K562 (cell line): ENCODE data around the gene REEP3. TPM values are rescaled to one million over a fixed set of nuclear protein-coding genes. Genes with fewer than 3 reads are reported as not detected.

ENCODE experiments used
- ATAC-seq: fragments of 200-7000 bp; cut with Tn5 transposase; 3 replicates; pipeline ENCODE4 v1.9.1; 2020; ENCODE audit warnings: moderate library complexity
- Bru-seq: library from RNA; stranded (reverse); fragments of 400-500 nt; gene quantifications from one replicate; lab custom pipeline; 2021; lab: Mats Ljungman, UMichigan
- BruChase-seq, 2 experiments: library from RNA; stranded (reverse); fragments of 400-500 nt; gene quantifications; one replicate each; lab custom pipeline; 2021; lab: Mats Ljungman, UMichigan
- BruUV-seq: library from RNA; stranded (reverse); fragments of 400-500 nt; replicated peaks from 2 replicates; lab custom pipeline; 2021; lab: Mats Ljungman, UMichigan
- CTCF ChIA-PET: fragments of 300-600 bp; formaldehyde crosslinking; extraction: SDS; loops from one replicate; lab custom pipeline; 2021; ENCODE audit warnings: low intra/inter-chr PET ratio; lab: Yijun Ruan, JAX
- POLR2A ChIA-PET: fragments of 300-600, 350-650 bp; sonication (Branson Sonifier 250); formaldehyde crosslinking; extraction: SDS; loops from one replicate; lab custom pipeline; 2021; ENCODE audit warnings: antibody characterized with exemption, inconsistent platforms; lab: Yijun Ruan, JAX
- DNase-seq, 4 experiments: peaks; one replicate each; pipeline versions ENCODE4 v3.0.0 to v3.0.0-alpha.2; 2011 to 2018; ENCODE audit warnings: low spot score in 3 of 4, mixed read lengths in 3 of 4; ENCODE audit errors: extremely low read depth in 1 of 4
- FAIRE-seq: peaks from 2 replicates; lab custom pipeline; 2011; peaks lifted over from hg19 to GRCh38; lab: Jason Lieb, UNC
- H2AFZ ChIP-seq: 2 replicates; pipeline ENCODE4 v1.6.0; 2011; ENCODE audit warnings: low read depth, low read length, control low read depth, inconsistent platforms
- H3K27ac ChIP-seq: fragments of 200-600 bp; 3 replicates; pipeline ENCODE4 v1.8.0; 2011; ENCODE audit warnings: low read depth, mild to moderate bottlenecking, control low read depth, inconsistent platforms, low read length, moderate library complexity, mixed read lengths; ENCODE audit errors: extremely low read depth
- H3K27me3 ChIP-seq, 2 experiments: fragments of 300-600 bp in 1 of 2; 2 replicates in 1 of 2; 3 replicates in 1 of 2; pipeline versions ENCODE4 v1.6.0 to v1.8.0; 2011; ENCODE audit warnings: inconsistent platforms in 2 of 2, low read length in 2 of 2, mild to moderate bottlenecking in 1 of 2, mixed read lengths in 1 of 2, moderate library complexity in 1 of 2; ENCODE audit not compliant: control insufficient read depth in 2 of 2, insufficient read depth in 2 of 2
- H3K36me3 ChIP-seq: fragments of 300-600 bp; 3 replicates; pipeline ENCODE4 v1.8.0; 2011; ENCODE audit warnings: mild to moderate bottlenecking, low read length, inconsistent platforms; ENCODE audit not compliant: control insufficient read depth, insufficient read depth
- H3K4me1 ChIP-seq, 2 experiments: fragments of 200-600 bp in 1 of 2; replicated peaks in 1 of 2; 2 replicates in 1 of 2; 3 replicates in 1 of 2; pipeline versions ENCODE4 v1.5.1 to v1.8.0; 2011; ENCODE audit warnings: inconsistent platforms in 2 of 2, low read length in 2 of 2, mild to moderate bottlenecking in 1 of 2, mixed read lengths in 1 of 2, moderate library complexity in 1 of 2; ENCODE audit not compliant: control insufficient read depth in 2 of 2, insufficient read depth in 2 of 2
- H3K4me2 ChIP-seq: 2 replicates; pipeline ENCODE4 v1.6.1; 2011; ENCODE audit warnings: low read length, control low read depth, inconsistent platforms, mixed read lengths; ENCODE audit not compliant: insufficient read depth
- H3K4me3 ChIP-seq: fragments of 200-600 bp; sonication (generic), shearing (Covaris generic); 2 replicates; pipeline ENCODE4 v1.5.1; 2016; ENCODE audit warnings: control low read depth, inconsistent platforms
- H3K79me2 ChIP-seq: fragments of 200-600 bp; 3 replicates; pipeline ENCODE4 v1.8.0; 2011; ENCODE audit warnings: low read length, inconsistent platforms; ENCODE audit not compliant: control insufficient read depth, insufficient read depth
- H3K9ac ChIP-seq, 2 experiments: 2 replicates each; pipeline versions ENCODE4 v1.6.0 to v1.6.1; 2011; ENCODE audit warnings: low read depth in 2 of 2, low read length in 2 of 2, control low read depth in 1 of 2, inconsistent platforms in 1 of 2, mild to moderate bottlenecking in 1 of 2, mixed read lengths in 1 of 2; ENCODE audit not compliant: insufficient read depth in 1 of 2
- H3K9me1 ChIP-seq: one replicate; pipeline ENCODE4 v1.6.0; 2011; ENCODE audit warnings: inconsistent platforms, mild to moderate bottlenecking, low read length, moderate library complexity; ENCODE audit not compliant: control insufficient read depth, insufficient read depth
- H3K9me3 ChIP-seq: replicated peaks from 2 replicates; pipeline ENCODE4 v1.5.1; 2011; ENCODE audit warnings: low read depth, low read length, inconsistent platforms; ENCODE audit not compliant: control insufficient read depth, insufficient read depth
- H4K20me1 ChIP-seq: replicated peaks from 2 replicates; pipeline ENCODE4 v1.6.1; 2011; ENCODE audit warnings: low read length, inconsistent platforms, mixed read lengths; ENCODE audit not compliant: control insufficient read depth, insufficient read depth
- CREB3 ChIP-seq: fragments of 450-650 bp; conservative IDR thresholded peaks from 2 replicates; pipeline ENCODE4 v1.6.1; 2016; ENCODE audit warnings: missing genetic modification characterization, low read depth, mild to moderate bottlenecking, missing compliant biosample characterization, moderate library complexity
- GABPB1 ChIP-seq: sonication (generic); formaldehyde crosslinking; IDR thresholded peaks from 2 replicates; pipeline ENCODE4 v1.8.0; 2022; ENCODE audit warnings: mild to moderate bottlenecking, missing genetic modification reagents
- MNT ChIP-seq, 2 experiments: fragments of 450-650 bp; conservative IDR thresholded peaks; 2 replicates each; pipeline ENCODE4 v1.6.1; 2017; ENCODE audit warnings: mild to moderate bottlenecking in 2 of 2, moderate library complexity in 2 of 2
- NBN ChIP-seq: fragments of 450-650 bp; IDR thresholded peaks from 2 replicates; pipeline ENCODE4 v1.6.1; 2016; ENCODE audit warnings: low read depth, mild to moderate bottlenecking
- NR2C2 ChIP-seq, 2 experiments: fragments of 200-800 bp in 1 of 2; sonication (Bioruptor generic) in 1 of 2; sonication (generic) in 1 of 2; formaldehyde crosslinking in 1 of 2; IDR thresholded peaks; 2 replicates each; pipeline versions ENCODE4 v1.6.1 to v1.8.0; 2016 to 2022; ENCODE audit warnings: mild to moderate bottlenecking in 1 of 2, missing compliant biosample characterization in 1 of 2, missing genetic modification characterization in 1 of 2, missing genetic modification reagents in 1 of 2
- RBM25 ChIP-seq: fragments of 200-400 bp; formaldehyde crosslinking; IDR thresholded peaks from 2 replicates; pipeline ENCODE4 v1.6.1; 2018; ENCODE audit warnings: low read length, low read depth, moderate library complexity; ENCODE audit not compliant: severe bottlenecking
- SNIP1 ChIP-seq: fragments of 450-650 bp; IDR thresholded peaks from 2 replicates; pipeline ENCODE4 v1.7.1; 2017; ENCODE audit warnings: low read depth, mild to moderate bottlenecking
- ZNF12 ChIP-seq: sonication (generic); formaldehyde crosslinking; IDR thresholded peaks from 2 replicates; pipeline ENCODE4 v1.4.0; 2020; ENCODE audit warnings: mild to moderate bottlenecking, missing genetic modification reagents
- ZNF311 ChIP-seq: fragments of 250-450 bp; sonication (Bioruptor Pico); IDR thresholded peaks from 2 replicates; pipeline ENCODE4 v1.4.0; 2020; ENCODE audit warnings: mild to moderate bottlenecking, moderate library complexity
- ZNF511 ChIP-seq: sonication (generic); formaldehyde crosslinking; IDR thresholded peaks from 2 replicates; pipeline ENCODE4 v1.8.0; 2022; ENCODE audit warnings: mild to moderate bottlenecking, missing genetic modification reagents
- WGBS: fragments of 100-300 bp; shearing (Covaris generic); methylation state at CpG from one replicate; pipeline ENCODE4 v1.1.6; 2016; ENCODE audit warnings: low coverage, mixed read lengths; ENCODE audit not compliant: insufficient coverage; ENCODE audit errors: missing lambda C conversion rate; 5-methylcytosine and 5-hydroxymethylcytosine counted together
- in situ Hi-C: fragments of 300-500 bp; cut with MboI; formaldehyde crosslinking; loops from 4 replicates; pipeline ENCODE4 v1.15.0; 2018; ENCODE audit warnings: inconsistent platforms, mixed read lengths
- intact Hi-C: fragments of 100-400 bp; cut with micrococcal nuclease; formaldehyde crosslinking; loops from 2 replicates; pipeline ENCODE4 v1.14.2; 2022
- long read RNA-seq, 3 experiments: library from polyadenylated mRNA in 2 of 3; library from RNA in 1 of 3; unstranded in 2 of 3; stranded (forward) in 1 of 3; transcript quantifications; one replicate each; pipeline ENCODE4 v2.0.0, GENCODE V29; 2019 to 2022
- polyA minus RNA-seq, 3 experiments: library from RNA; depleted of rRNA, polyadenylated mRNA; stranded (reverse); fragments of >200 nt; gene quantifications; 2 replicates each; pipeline ENCODE4 v1.2.3, GENCODE V29; 2011
- polyA plus RNA-seq, 8 experiments: library from polyadenylated mRNA; depleted of rRNA in 4 of 8; stranded (reverse) in 5 of 8; unstranded in 3 of 8; fragments of >200 nt; fragmentation: Nextera tagmentation in 2 of 8; fragmentation: Illumina TruSeq in 1 of 8; extraction: Ambion mirVana in 2 of 8; extraction: Trizol in 1 of 8; gene quantifications; 2 replicates each; pipeline versions ENCODE4 v1.2.1 to v1.2.3, GENCODE V29; 2011 to 2014; ENCODE audit warnings: inconsistent platforms in 1 of 8, missing spikeins in 1 of 8
- total RNA-seq, 7 experiments: library from RNA; depleted of rRNA in 6 of 7; stranded (reverse); fragments of >200 nt in 6 of 7; fragmentation: Illumina TruSeq in 2 of 7; extraction: Trizol in 2 of 7; gene quantifications; 2 replicates each; pipeline versions ENCODE4 v1.2.1 to v1.2.3, GENCODE V29; 2011 to 2021; ENCODE audit warnings: low replicate concordance in 1 of 7

The REEP3 gene
- total RNA-seq (2011; cell fraction: chromatin; rRNA removed; ENCODE audit: low replicate concordance) = 3.8 and 11.4 TPM in 2 replicates
- total RNA-seq (2011; cell fraction: nucleolus; rRNA removed) = 3.5 and 4.1 TPM in 2 replicates
- total RNA-seq (2011; cell fraction: nucleoplasm; rRNA removed) = 9.5 and 18.6 TPM in 2 replicates
- total RNA-seq (2014; rRNA removed) (6.4 TPM in 2 replicates), total RNA-seq (2014; rRNA removed; fragmentation: Illumina TruSeq; extraction: Trizol) (10.2 and 12.6 TPM in 2 replicates), total RNA-seq (2015; rRNA removed; fragmentation: Illumina TruSeq; extraction: Trizol) (10.8 and 12.4 TPM in 2 replicates), total RNA-seq (2021) (10.3 and 10.6 TPM in 2 replicates), polyA plus RNA-seq (2011; rRNA removed) (6.1 and 9.2 TPM in 2 replicates), polyA plus RNA-seq (2014; fragmentation: Illumina TruSeq; extraction: Trizol) (9.2 and 13.4 TPM in 2 replicates), polyA plus RNA-seq (2014; fragmentation: Nextera tagmentation; extraction: Ambion mirVana) (1 to 10 TPM; 3.4 to 6.6 TPM), polyA plus RNA-seq (2014; rRNA removed) (4.6 and 5.2 TPM in 2 replicates), polyA minus RNA-seq (2011; rRNA and poly(A)+ RNA removed) (8.9 and 10.7 TPM in 2 replicates), Bru-seq, nascent RNA (percentile 69 among the genes with signal in this experiment), BruChase-seq, experiment 1, labeled RNA remaining after a 2-hour chase (percentile 75 among the genes with signal in this experiment), BruChase-seq, experiment 2, labeled RNA remaining after a 6-hour chase (percentile 72 among the genes with signal in this experiment)
- 2.7 and 4.5 TPM in 2 replicates for polyA plus RNA-seq (2011; cell fraction: cytosol; rRNA removed)
- polyA plus RNA-seq (2011; cell fraction: nucleus; rRNA removed) = 1.7 and 2.4 TPM in 2 replicates
- 4.1 and 5.4 TPM in 2 replicates for polyA plus RNA-seq (2012)
- 5.2 and 6.8 TPM in 2 replicates for polyA minus RNA-seq (2011; cell fraction: cytosol; rRNA and poly(A)+ RNA removed)
- 2.8 and 4.2 TPM in 2 replicates for polyA minus RNA-seq (2011; cell fraction: nucleus; rRNA and poly(A)+ RNA removed)
- long read RNA-seq, experiment 1, full-length matches to known transcripts = 19 of 57 reads
- long read RNA-seq, experiment 1, partial matches to known transcripts = 8 of 57 reads
- long read RNA-seq, experiment 1, other reads (novel, unspliced or antisense) = 30 of 57 reads
- long read RNA-seq, experiment 2, full-length matches to known transcripts = 13 of 19 reads
- long read RNA-seq, experiment 2, partial matches to known transcripts = 1 of 19 reads
- long read RNA-seq, experiment 2, other reads (novel, unspliced or antisense) = 5 of 19 reads
- long read RNA-seq, experiment 3, full-length matches to known transcripts = 9 of 14 reads
- long read RNA-seq, experiment 3, partial matches to known transcripts = 2 of 14 reads
- long read RNA-seq, experiment 3, other reads (novel, unspliced or antisense) = 3 of 14 reads

- H2AFZ ChIP-seq = peak within 1 kb of the TSS; percentile 96
- FAIRE-seq (no peak), DNase-seq (peak; percentile 84 to 92 (median 91)), ATAC-seq (peak; percentile 91)
- H3K79me2 ChIP-seq = peaks cover 88% of the 10 kb centered on the region
- peaks cover 6% of the 10 kb centered on the region for H3K9me3 ChIP-seq
- H3K4me3 ChIP-seq = peak within 1 kb of the TSS; percentile 76
- peaks cover 16% of the 10 kb centered on the region in 2 experiments; a peak in 4 of 5 replicates for H3K4me1 ChIP-seq
- H3K9me1 ChIP-seq = no peaks in the 10 kb centered on the region
- H3K36me3 ChIP-seq = no peaks in the 10 kb centered on the region; the same call in 1 of the 3 replicates
- H4K20me1 ChIP-seq = no peaks in the 10 kb centered on the region
- H3K27ac ChIP-seq = peak within 1 kb of the TSS; percentile 96
- no TSS peak for BruUV-seq
- peak within 1 kb of the TSS; percentile 93 for H3K4me2 ChIP-seq
- in situ Hi-C loops (no loop called here), intact Hi-C loops (loop anchor here (2.0 to 5.0 kb wide), 3 partner anchors 56 to 253 kb away; partner anchors contain the start of gene JMJD1C)
- WGBS = 12% methylated on average over 28 of the region's 52 CpGs
- no peaks in the 10 kb centered on the region for H3K27me3 ChIP-seq
- ChIA-PET CTCF (no interaction called here), POLR2A (interaction anchor here (0.6 to 1.5 kb wide), 5 partner anchors 10 to 141 kb away, joined by 3 to 6 read pairs (median 3); no protein-coding TSS in a partner anchor)
- H3K9ac ChIP-seq = peak within 1 kb of the TSS; percentile 92 to 98
- TF ChIP-seq NR2C2 (CRISPR knock-in tag; IDR thresholded peaks at IDR 0.05) = peak; percentile 74; the same call in 1 of the 2 replicates
- TF ChIP-seq NR2C2 (tag; IDR thresholded peaks at IDR 0.05) = 0 out of 2 replicates have a peak, but pooled peaks have one; percentile 18
- TF ChIP-seq RBM25 = no peak
- TF ChIP-seq SNIP1 = no peak
- TF ChIP-seq NBN = peak; percentile 74; the same call in 1 of the 2 replicates
- TF ChIP-seq GABPB1 (CRISPR knock-in tag) = peak; percentile 80
- no peak for TF ChIP-seq MNT (conservative IDR thresholded peaks at IDR 0.05)
- peak; percentile 87; the same call in 1 of the 2 replicates for TF ChIP-seq ZNF12 (CRISPR knock-in tag)
- peak; percentile 89 for TF ChIP-seq ZNF511 (CRISPR knock-in tag)
- TF ChIP-seq ZNF311 = no peak
- TF ChIP-seq CREB3 (tag) = 0 out of 2 replicates have a peak, but pooled peaks have one; percentile 57
Observed at GRCh38 chr10:63520500-63521415, at the start of gene REEP3. REEP3 (plus strand) TSS chr10:63521401; CDS start chr10:63521546, 145 bp downstream.
